ENCODE results near the gene TMEM167A. TPM values are rescaled to one million over a fixed set of nuclear protein-coding genes. Genes with fewer than 3 reads are reported as not detected.

Gene TMEM167A, protein sequence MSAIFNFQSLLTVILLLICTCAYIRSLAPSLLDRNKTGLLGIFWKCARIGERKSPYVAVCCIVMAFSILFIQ
- total RNA-seq: 54.0 and 55.5 TPM in 2 replicates
- 89.0 and 95.9 TPM in 2 replicates for polyA plus RNA-seq
- 91.2 and 106 TPM in 2 replicates for polyA plus RNA-seq (2012)
- polyA minus RNA-seq (ENCODE audit: low replicate concordance): 4.5 and 6.5 TPM in 2 replicates

DNA sequence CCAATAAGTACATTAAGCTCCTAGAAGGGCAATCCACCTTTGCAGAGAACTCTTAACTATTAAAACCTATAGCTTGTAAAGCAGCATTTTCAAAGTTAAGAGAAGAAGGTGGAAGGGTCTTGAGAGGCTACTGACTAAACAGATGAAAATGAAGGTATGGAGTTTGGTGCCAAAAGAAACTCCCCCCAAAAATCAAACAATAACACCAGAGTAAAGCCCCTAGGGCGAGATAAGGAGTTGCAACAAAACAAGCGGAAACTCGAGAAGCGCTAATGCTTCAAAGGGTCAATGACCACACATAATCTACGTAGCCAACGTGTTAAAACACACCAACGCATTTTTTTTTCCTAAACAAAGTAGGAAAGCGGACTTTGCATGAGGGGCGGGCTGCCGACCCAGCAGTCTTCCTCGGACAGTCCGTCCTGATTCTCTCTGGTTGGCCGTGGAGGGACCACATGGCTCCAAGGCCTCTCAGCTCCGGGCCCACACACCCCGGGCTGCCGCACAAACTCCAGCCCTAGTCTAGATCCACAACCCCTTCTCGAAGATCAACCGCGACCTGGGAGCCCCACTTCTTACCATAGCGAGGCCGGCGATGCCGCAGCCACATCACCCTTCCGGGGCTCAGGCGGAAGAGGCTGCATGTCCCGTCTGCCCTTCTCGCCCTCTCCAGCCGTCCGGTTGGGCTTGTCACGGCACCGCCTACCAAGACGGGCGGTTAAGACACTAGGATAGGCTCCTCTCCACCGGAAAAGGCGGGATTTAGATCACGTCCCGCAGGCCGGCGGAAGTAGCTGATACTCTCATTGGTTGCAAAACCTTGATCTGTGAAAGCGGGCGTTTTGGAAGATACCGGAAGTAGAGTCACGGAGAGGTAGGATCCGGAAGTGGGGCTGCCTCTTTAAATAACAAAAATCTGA lies at the start of gene TMEM167A, which contains the start of gene XRCC4:
Gene TMEM167A (minus strand): TSS at position 653 of the 920 bp plus-strand sequence. CDS start 71 bp downstream, at position 582.
Gene XRCC4 (plus strand): TSS at position 806 of the 920 bp plus-strand sequence. CDS start 27,373 bp downstream, outside the sequence.
- Histone ChIP-seq H3K4me3 (replicated peaks in 1 of 4; ENCODE audit: control extremely low read depth in 1 of 4, insufficient read depth in 1 of 4, low read depth in 3 of 4, low read length in 4 of 4) (peak within 1 kb of the TSS; percentile 79 to 91 (median 82)), H4K20me1 (ENCODE audit: control insufficient read depth, extremely low read depth, insufficient read depth, low read length) (no peaks in the 10 kb centered on the region), H3K36me3 (ENCODE audit: control insufficient read depth, insufficient read depth, low read length) (no peaks in the 10 kb centered on the region), H3K27ac (ENCODE audit: insufficient read depth, low read length) (peak within 1 kb of the TSS; percentile 94), H3K9me3 (ENCODE audit: control insufficient read depth, insufficient read depth, low read depth, low read length) (no peaks in the 10 kb centered on the region), H3K9ac (ENCODE audit: insufficient read depth, low read length) (peak within 1 kb of the TSS; percentile 91), H3K4me1 (ENCODE audit: control insufficient read depth, extremely low read depth, insufficient read depth, low read length) (no peaks in the 10 kb centered on the region), H3K4me2 (ENCODE audit: extremely low read depth, insufficient read depth, low read length) (peak within 1 kb of the TSS; percentile 93), H2AFZ (ENCODE audit: low read length) (peak within 1 kb of the TSS; percentile 95), H3K79me2 (ENCODE audit: control insufficient read depth, insufficient read depth, low read length) (peaks cover 51% of the 10 kb centered on the region), H3K27me3 (ENCODE audit: control insufficient read depth, insufficient read depth, low read length) (no peaks in the 10 kb centered on the region)
- peak; percentile 99 to 100 for DNase-seq (ENCODE audit: low read depth in 2 of 2)
- no peak for TF ChIP-seq CTCF (conservative IDR thresholded peaks at IDR 0.05 in 1 of 2, IDR thresholded peaks at IDR 0.05 in 1 of 2; ENCODE audit: low read depth in 1 of 2, low read length in 2 of 2)
- TF ChIP-seq EZH2 (IDR thresholded peaks at IDR 0.05; ENCODE audit: low read length, missing control alignments): no peak

DNA sequence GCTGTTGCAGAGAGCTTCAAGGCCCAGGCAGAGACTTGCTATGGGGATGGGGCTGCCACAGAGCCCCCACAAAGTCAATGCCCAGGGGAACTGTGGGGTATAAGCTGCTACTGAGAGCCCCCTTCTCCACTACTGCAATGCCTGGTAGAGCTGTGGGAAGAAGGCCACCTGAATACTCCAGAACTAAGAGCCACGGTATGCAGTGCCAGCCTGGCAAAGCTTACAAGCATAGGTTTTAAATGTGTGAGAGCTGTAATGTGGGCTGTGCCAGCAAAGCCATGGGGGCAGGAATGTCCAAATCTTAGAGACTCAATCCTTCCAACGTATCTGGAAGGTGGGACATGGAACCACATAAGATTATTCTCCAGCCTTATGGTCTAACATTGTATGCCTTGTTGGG lies 49.3 kb upstream of the TMEM167A start:
- no peak overlapping the region for H2AFZ ChIP-seq (ENCODE audit: low read length)
- no peak overlapping the region for H3K4me2 ChIP-seq (ENCODE audit: extremely low read depth, insufficient read depth, low read length)
- TF ChIP-seq EZH2 (IDR thresholded peaks at IDR 0.05; ENCODE audit: low read length, missing control alignments) (no peak), CTCF (conservative IDR thresholded peaks at IDR 0.05 in 1 of 2, IDR thresholded peaks at IDR 0.05 in 1 of 2; ENCODE audit: low read depth in 1 of 2, low read length in 2 of 2) (no peak)
- no peaks in the 10 kb centered on the region for H3K36me3 ChIP-seq (ENCODE audit: control insufficient read depth, insufficient read depth, low read length)
- no peak overlapping the region for H3K27ac ChIP-seq (ENCODE audit: insufficient read depth, low read length)
- H3K4me3 ChIP-seq (replicated peaks in 1 of 4; ENCODE audit: control extremely low read depth in 1 of 4, insufficient read depth in 1 of 4, low read depth in 3 of 4, low read length in 4 of 4): no peak overlapping the region
- no peaks in the 10 kb centered on the region for H3K27me3 ChIP-seq (ENCODE audit: control insufficient read depth, insufficient read depth, low read length)
- no peaks in the 10 kb centered on the region for H3K79me2 ChIP-seq (ENCODE audit: control insufficient read depth, insufficient read depth, low read length)
- no peaks in the 10 kb centered on the region for H3K4me1 ChIP-seq (ENCODE audit: control insufficient read depth, extremely low read depth, insufficient read depth, low read length)
- no peaks in the 10 kb centered on the region for H4K20me1 ChIP-seq (ENCODE audit: control insufficient read depth, extremely low read depth, insufficient read depth, low read length)
- no peaks in the 10 kb centered on the region for H3K9me3 ChIP-seq (ENCODE audit: control insufficient read depth, insufficient read depth, low read depth, low read length)
- H3K9ac ChIP-seq (ENCODE audit: insufficient read depth, low read length): no peak overlapping the region
- no peak for DNase-seq (ENCODE audit: low read depth in 2 of 2)

DNA sequence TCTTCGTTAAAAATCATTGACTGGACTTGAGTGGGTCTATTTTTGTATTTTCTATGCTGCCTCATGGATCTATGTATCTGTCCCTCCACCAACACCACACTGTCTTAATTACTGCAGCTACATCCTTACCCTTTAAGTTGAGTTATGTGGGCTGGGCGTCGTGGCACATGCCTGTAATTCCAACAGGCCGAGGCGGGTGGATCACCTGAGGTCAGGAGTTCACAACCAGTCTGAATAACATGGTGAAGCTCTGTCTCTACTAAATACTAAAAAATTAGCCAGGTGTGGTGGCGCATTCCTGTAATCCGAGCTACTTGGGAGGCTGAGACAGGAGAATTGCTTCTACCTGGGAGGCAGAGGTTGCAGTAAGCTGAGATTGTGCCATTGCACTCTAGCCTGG lies 48.4 kb upstream of the TMEM167A start:
- H3K9ac ChIP-seq (ENCODE audit: insufficient read depth, low read length): no peak overlapping the region
- no peaks in the 10 kb centered on the region for H3K27me3 ChIP-seq (ENCODE audit: control insufficient read depth, insufficient read depth, low read length)
- H3K9me3 ChIP-seq (ENCODE audit: control insufficient read depth, insufficient read depth, low read depth, low read length): no peaks in the 10 kb centered on the region
- no peak overlapping the region for H3K4me2 ChIP-seq (ENCODE audit: extremely low read depth, insufficient read depth, low read length)
- no peaks in the 10 kb centered on the region for H3K4me1 ChIP-seq (ENCODE audit: control insufficient read depth, extremely low read depth, insufficient read depth, low read length)
- no peaks in the 10 kb centered on the region for H3K79me2 ChIP-seq (ENCODE audit: control insufficient read depth, insufficient read depth, low read length)
- DNase-seq (ENCODE audit: low read depth in 2 of 2): no peak
- no peak overlapping the region for H2AFZ ChIP-seq (ENCODE audit: low read length)
- H3K36me3 ChIP-seq (ENCODE audit: control insufficient read depth, insufficient read depth, low read length): no peaks in the 10 kb centered on the region
- H4K20me1 ChIP-seq (ENCODE audit: control insufficient read depth, extremely low read depth, insufficient read depth, low read length): no peaks in the 10 kb centered on the region
- H3K27ac ChIP-seq (ENCODE audit: insufficient read depth, low read length): no peak overlapping the region
- no peak for TF ChIP-seq CTCF (conservative IDR thresholded peaks at IDR 0.05 in 1 of 2, IDR thresholded peaks at IDR 0.05 in 1 of 2; ENCODE audit: low read depth in 1 of 2, low read length in 2 of 2)
- TF ChIP-seq EZH2 (IDR thresholded peaks at IDR 0.05; ENCODE audit: low read length, missing control alignments): no peak
- no peak overlapping the region for H3K4me3 ChIP-seq (replicated peaks in 1 of 4; ENCODE audit: control extremely low read depth in 1 of 4, insufficient read depth in 1 of 4, low read depth in 3 of 4, low read length in 4 of 4)

Data from fibroblast of lung (primary cell).